HCT116 (cell line): Measurements from ENCODE around the gene POLR1A. TPM values are rescaled to one million over a fixed set of nuclear protein-coding genes. Genes with fewer than 3 reads are reported as not detected.
A peak's percentile ranks its signal among the peaks of the same experiment; 100 is the strongest.

Experiments used
- ATAC-seq: fragments of 200-7000 bp; cut with Tn5 transposase; 2 replicates; pipeline ENCODE4 v1.9.1; 2020; ENCODE audit warnings: mild to moderate bottlenecking, moderate library complexity
- BruUV-seq: library from RNA; stranded (reverse); fragments of 400-500 nt; replicated peaks from 2 replicates; lab custom pipeline; 2021; lab: Mats Ljungman, UMichigan
- CTCF ChIA-PET: fragments of 300-600 bp; sonication (Branson Sonifier 250); formaldehyde crosslinking; loops from one replicate; lab custom pipeline; 2021; ENCODE audit warnings: antibody characterized with exemption; lab: Charles Lee
- POLR2A ChIA-PET: fragments of 300-600, 350-600 bp; sonication (Branson Sonifier 250); formaldehyde crosslinking; loops from one replicate; lab custom pipeline; 2021; ENCODE audit warnings: antibody characterized with exemption; lab: Charles Lee
- RAD21 ChIA-PET, 2 experiments: fragments of 300-600 bp; sonication (Branson Sonifier 250); formaldehyde crosslinking; loops; one replicate each; lab custom pipeline; 2023; ENCODE audit warnings: low total read pairs in 2 of 2; ENCODE audit not compliant: uncharacterized antibody in 2 of 2, unreplicated experiment in 2 of 2, low non-redundant PET in 1 of 2; lab: Charles Lee
- DNase-seq: peaks from one replicate; pipeline ENCODE4 v3.0.0-alpha.2; 2010; ENCODE audit warnings: low read depth, low spot score
- H2AFZ ChIP-seq: fragments of 200-600 bp; shearing (Covaris generic), sonication (generic); 2 replicates; pipeline ENCODE4 v1.6.1; 2017; ENCODE audit warnings: low read depth, mixed run types, mixed read lengths, antibody characterized with exemption, low read length; ENCODE audit not compliant: poor library complexity, severe bottlenecking
- H3K27ac ChIP-seq: 2 replicates; pipeline ENCODE4 v1.5.1; 2012; ENCODE audit warnings: low read depth, low read length
- H3K27me3 ChIP-seq: fragments of 200-600 bp; sonication (generic); 2 replicates; pipeline ENCODE4 v1.6.1; 2016; ENCODE audit warnings: mixed run types, low read length, mixed read lengths; ENCODE audit not compliant: insufficient read depth
- H3K36me3 ChIP-seq, 2 experiments: fragments of 200-500 bp in 1 of 2; fragments of 200-600 bp in 1 of 2; sonication (Bioruptor generic) in 1 of 2; sonication (generic) in 1 of 2; 2 replicates each; pipeline versions ENCODE4 v1.5.1 to v1.6.1; 2014 to 2016; ENCODE audit warnings: low read length in 2 of 2, inconsistent platforms in 1 of 2, mixed read lengths in 1 of 2, mixed run types in 1 of 2; ENCODE audit not compliant: insufficient read depth in 2 of 2, control insufficient read depth in 1 of 2
- H3K4me1 ChIP-seq, 2 experiments: fragments of 200-600 bp in 1 of 2; sonication (generic) in 1 of 2; 2 replicates each; pipeline versions ENCODE4 v1.5.1 to v1.6.1; 2012 to 2017; ENCODE audit warnings: low read length in 2 of 2, inconsistent platforms in 1 of 2, mild to moderate bottlenecking in 1 of 2, mixed read lengths in 1 of 2, mixed run types in 1 of 2, moderate library complexity in 1 of 2; ENCODE audit not compliant: insufficient read depth in 2 of 2, control insufficient read depth in 1 of 2
- H3K4me2 ChIP-seq: fragments of 200-600 bp; sonication (generic); 2 replicates; pipeline ENCODE4 v1.6.1; 2017; ENCODE audit warnings: mixed run types, low read length, mixed read lengths
- H3K4me3 ChIP-seq, 2 experiments: fragments of 200-600 bp in 1 of 2; sonication (generic) in 1 of 2; replicated peaks in 1 of 2; 2 replicates each; pipeline ENCODE4 v1.5.1; 2011 to 2016; ENCODE audit warnings: low read length in 2 of 2, control low read depth in 1 of 2, low read depth in 1 of 2, mild to moderate bottlenecking in 1 of 2, mixed read lengths in 1 of 2, mixed run types in 1 of 2
- H3K79me2 ChIP-seq: fragments of 200-600 bp; sonication (generic); 2 replicates; pipeline ENCODE4 v1.6.1; 2017; ENCODE audit warnings: mild to moderate bottlenecking, mixed run types, low read length, moderate library complexity, mixed read lengths; ENCODE audit not compliant: insufficient read depth
- H3K9ac ChIP-seq: fragments of 200-600 bp; sonication (generic); 2 replicates; pipeline ENCODE4 v1.6.1; 2016; ENCODE audit warnings: low read length, mixed read lengths
- H3K9me2 ChIP-seq: fragments of 200-600 bp; sonication (generic), shearing (Covaris generic); 2 replicates; pipeline ENCODE4 v1.6.1; 2017; ENCODE audit warnings: mixed run types, mild to moderate bottlenecking, moderate library complexity; ENCODE audit not compliant: insufficient read depth
- H3K9me3 ChIP-seq, 2 experiments: fragments of 200-500 bp in 1 of 2; fragments of 200-600 bp in 1 of 2; sonication (Bioruptor generic) in 1 of 2; sonication (generic) in 1 of 2; 2 replicates each; pipeline ENCODE4 v1.6.1; 2014 to 2017; ENCODE audit warnings: low read length in 2 of 2, mixed read lengths in 2 of 2, inconsistent platforms in 1 of 2, low read depth in 1 of 2, mild to moderate bottlenecking in 1 of 2, mixed run types in 1 of 2, moderate library complexity in 1 of 2; ENCODE audit not compliant: control insufficient read depth in 1 of 2, insufficient read depth in 1 of 2
- H4K20me1 ChIP-seq: fragments of 200-600 bp; sonication (generic), shearing (Covaris generic); 2 replicates; pipeline ENCODE4 v1.6.1; 2017; ENCODE audit warnings: mixed run types, mild to moderate bottlenecking, moderate library complexity; ENCODE audit not compliant: insufficient read depth
- CEBPB ChIP-seq: IDR thresholded peaks from 2 replicates; pipeline ENCODE4 v1.6.1; 2012; ENCODE audit warnings: low read depth
- ELF1 ChIP-seq: IDR thresholded peaks from 2 replicates; pipeline ENCODE4 v1.6.1; 2012; ENCODE audit warnings: low read depth, borderline replicate concordance
- EZH2phosphoT487 ChIP-seq: fragments of 200-600 bp; IDR thresholded peaks from 2 replicates; pipeline ENCODE4 v1.6.1; 2018; ENCODE audit warnings: antibody characterized with exemption, borderline replicate concordance
- POLR2AphosphoS5 ChIP-seq: IDR thresholded peaks from 2 replicates; pipeline ENCODE4 v1.6.1; 2011; ENCODE audit warnings: mild to moderate bottlenecking, low read depth, low read length, moderate library complexity
- RAD21 ChIP-seq: IDR thresholded peaks from 2 replicates; pipeline ENCODE4 v1.6.1; 2012; ENCODE audit warnings: low read depth, mild to moderate bottlenecking
- SIN3A ChIP-seq: IDR thresholded peaks from 2 replicates; pipeline ENCODE4 v1.6.1; 2012; ENCODE audit warnings: low read depth
- SP1 ChIP-seq: IDR thresholded peaks from 2 replicates; pipeline ENCODE4 v1.6.1; 2012; ENCODE audit warnings: low read depth
- SRF ChIP-seq: IDR thresholded peaks from 2 replicates; pipeline ENCODE4 v1.6.1; 2012; ENCODE audit warnings: low read depth
- ZFX ChIP-seq: fragments of 450-650 bp; IDR thresholded peaks from 2 replicates; pipeline ENCODE4 v1.6.1; 2017
- ZNF274 ChIP-seq: fragments of 200-500 bp; sonication (Bioruptor generic); IDR thresholded peaks from 2 replicates; pipeline ENCODE4 v1.6.1; 2014; ENCODE audit warnings: mild to moderate bottlenecking, low read depth, low read length, inconsistent platforms
- intact Hi-C: fragments of 100-400 bp; cut with micrococcal nuclease; formaldehyde crosslinking; loops from 2 replicates; pipeline ENCODE4 v1.10.0; 2022
- total RNA-seq: library from RNA; stranded (reverse); gene quantifications from one replicate; pipeline ENCODE4 v1.2.1, GENCODE V29; 2021; ENCODE audit not compliant: unreplicated experiment
- TF ChIP-seq, protein P1 (sequence below): IDR thresholded peaks from 2 replicates; pipeline ENCODE4 v1.6.1; 2012
- TF ChIP-seq, protein P2 (sequence below), 3 experiments: fragments of 200-600 bp in 1 of 3; sonication (generic) in 1 of 3; IDR thresholded peaks in 2 of 3; conservative IDR thresholded peaks in 1 of 3; 2 replicates each; pipeline ENCODE4 v1.5.1; 2012 to 2017; ENCODE audit warnings: low read depth in 2 of 3, low read length in 2 of 3, antibody characterized with exemption in 1 of 3, borderline replicate concordance in 1 of 3, control low read depth in 1 of 3, mild to moderate bottlenecking in 1 of 3, mixed read lengths in 1 of 3, mixed run types in 1 of 3, moderate library complexity in 1 of 3; ENCODE audit not compliant: insufficient read depth in 1 of 3
- TF ChIP-seq, protein P3 (sequence below): IDR thresholded peaks from 2 replicates; pipeline ENCODE4 v1.6.1; 2012

POLR1A gene
- total RNA-seq, 1 experiment from 2014 or later: 46.6 TPM

DNA sequence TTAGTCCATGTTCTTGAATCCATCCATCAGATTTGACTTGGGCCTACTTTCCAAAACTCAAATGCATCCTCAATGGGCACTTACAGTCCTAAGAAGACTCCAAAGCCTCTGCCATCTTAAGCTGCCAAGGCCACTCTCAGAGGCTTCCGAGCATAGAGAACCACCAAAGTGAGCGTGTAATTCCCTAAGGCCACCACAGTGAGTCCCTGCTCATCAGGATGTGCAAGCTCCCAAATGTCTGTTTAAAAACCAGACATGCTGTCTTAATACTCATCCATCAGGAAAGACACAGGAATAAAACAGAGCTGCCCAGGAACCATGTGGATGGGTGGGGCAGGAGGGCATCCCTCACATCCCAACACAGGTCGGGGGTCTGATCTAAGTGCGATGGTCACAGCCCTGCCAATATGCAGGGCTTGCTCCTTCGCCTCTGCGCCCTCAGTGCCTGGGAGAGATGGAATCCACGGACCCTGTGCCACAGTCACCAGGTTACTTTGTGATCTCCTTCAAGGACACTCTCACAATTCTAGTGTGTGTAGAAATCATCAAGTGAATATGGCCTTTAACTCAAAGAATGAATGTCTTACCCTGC lies 80.4 kb downstream of the POLR1A start:
- Histone ChIP-seq H3K4me2 (no peak overlapping the region), H4K20me1 (no peaks in the 10 kb centered on the region), H3K4me1 (no peaks in the 10 kb centered on the region), H3K9me2 (no peaks in the 10 kb centered on the region), H3K36me3 (peaks cover 20 to 34% of the 10 kb centered on the region in 2 experiments; a peak in 3 of 4 replicates), H3K4me3 (no peak overlapping the region), H3K27ac (no peak overlapping the region), H3K9ac (no peak overlapping the region), H3K79me2 (no peaks in the 10 kb centered on the region), H3K27me3 (no peaks in the 10 kb centered on the region), H3K9me3 (no peaks in the 10 kb centered on the region), H2AFZ (no peak overlapping the region)
- CTCF ChIA-PET: interaction anchor here (1.5 kb wide), 1 partner anchor 197 kb away, joined by 4 read pairs; no protein-coding TSS in a partner anchor
- intact Hi-C loops: no loop called here
- DNase-seq: no peak
- TF ChIP-seq SRF: no peak
- no peak for TF ChIP-seq SP1
- no peak for TF ChIP-seq CEBPB
- no peak for TF ChIP-seq ELF1
- no peak for TF ChIP-seq SIN3A
- TF ChIP-seq, protein P1, sequence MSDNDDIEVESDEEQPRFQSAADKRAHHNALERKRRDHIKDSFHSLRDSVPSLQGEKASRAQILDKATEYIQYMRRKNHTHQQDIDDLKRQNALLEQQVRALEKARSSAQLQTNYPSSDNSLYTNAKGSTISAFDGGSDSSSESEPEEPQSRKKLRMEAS: no peak
- TF ChIP-seq, protein P2, sequence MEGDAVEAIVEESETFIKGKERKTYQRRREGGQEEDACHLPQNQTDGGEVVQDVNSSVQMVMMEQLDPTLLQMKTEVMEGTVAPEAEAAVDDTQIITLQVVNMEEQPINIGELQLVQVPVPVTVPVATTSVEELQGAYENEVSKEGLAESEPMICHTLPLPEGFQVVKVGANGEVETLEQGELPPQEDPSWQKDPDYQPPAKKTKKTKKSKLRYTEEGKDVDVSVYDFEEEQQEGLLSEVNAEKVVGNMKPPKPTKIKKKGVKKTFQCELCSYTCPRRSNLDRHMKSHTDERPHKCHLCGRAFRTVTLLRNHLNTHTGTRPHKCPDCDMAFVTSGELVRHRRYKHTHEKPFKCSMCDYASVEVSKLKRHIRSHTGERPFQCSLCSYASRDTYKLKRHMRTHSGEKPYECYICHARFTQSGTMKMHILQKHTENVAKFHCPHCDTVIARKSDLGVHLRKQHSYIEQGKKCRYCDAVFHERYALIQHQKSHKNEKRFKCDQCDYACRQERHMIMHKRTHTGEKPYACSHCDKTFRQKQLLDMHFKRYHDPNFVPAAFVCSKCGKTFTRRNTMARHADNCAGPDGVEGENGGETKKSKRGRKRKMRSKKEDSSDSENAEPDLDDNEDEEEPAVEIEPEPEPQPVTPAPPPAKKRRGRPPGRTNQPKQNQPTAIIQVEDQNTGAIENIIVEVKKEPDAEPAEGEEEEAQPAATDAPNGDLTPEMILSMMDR (IDR thresholded peaks at IDR 0.05 in 2 of 3, conservative IDR thresholded peaks at IDR 0.05 in 1 of 3; ENCODE audit: borderline replicate concordance in 1 of 3, insufficient read depth in 1 of 3, low read depth in 2 of 3, low read length in 2 of 3): peak in 2 of 3 experiments; percentile 24 to 30; a peak in 1 of 6 replicates
- TF ChIP-seq ZFX: no peak
- TF ChIP-seq, protein P3, sequence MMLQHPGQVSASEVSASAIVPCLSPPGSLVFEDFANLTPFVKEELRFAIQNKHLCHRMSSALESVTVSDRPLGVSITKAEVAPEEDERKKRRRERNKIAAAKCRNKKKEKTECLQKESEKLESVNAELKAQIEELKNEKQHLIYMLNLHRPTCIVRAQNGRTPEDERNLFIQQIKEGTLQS: no peak
- no peak for TF ChIP-seq EZH2phosphoT487
- no peak for TF ChIP-seq POLR2AphosphoS5
- no peak for TF ChIP-seq ZNF274
- 0 out of 2 replicates have a peak, but pooled peaks have one; percentile 7 for TF ChIP-seq RAD21
- TSS peak; percentile 3 for BruUV-seq
- POLR2A ChIA-PET: no interaction called here
- peak; percentile 48 for ATAC-seq
- RAD21 ChIA-PET: interaction anchor here in 1 of 2 experiments (0.8 kb wide), 1 partner anchor 198 kb away, joined by 3 read pairs; no protein-coding TSS in a partner anchor
